A673 (cell line): ENCODE results near the gene TMEM14C.

ENCODE experiments used
- EZH2 ChIP-seq: fragments of 200-600 bp; sonication (generic); IDR thresholded peaks from 2 replicates; pipeline ENCODE4 v1.6.1; 2017; ENCODE audit warnings: borderline replicate concordance, low read depth, mild to moderate bottlenecking, mixed read lengths, antibody characterized with exemption, low read length; ENCODE audit not compliant: poor library complexity, severe bottlenecking
- TF ChIP-seq, protein P1 (sequence below): fragments of 300-800, 200-600 bp; sonication (generic); conservative IDR thresholded peaks from 2 replicates; pipeline ENCODE4 v1.5.1; 2017; ENCODE audit warnings: low read depth, mild to moderate bottlenecking, antibody characterized with exemption, low read length, moderate library complexity, mixed read lengths

DNA sequence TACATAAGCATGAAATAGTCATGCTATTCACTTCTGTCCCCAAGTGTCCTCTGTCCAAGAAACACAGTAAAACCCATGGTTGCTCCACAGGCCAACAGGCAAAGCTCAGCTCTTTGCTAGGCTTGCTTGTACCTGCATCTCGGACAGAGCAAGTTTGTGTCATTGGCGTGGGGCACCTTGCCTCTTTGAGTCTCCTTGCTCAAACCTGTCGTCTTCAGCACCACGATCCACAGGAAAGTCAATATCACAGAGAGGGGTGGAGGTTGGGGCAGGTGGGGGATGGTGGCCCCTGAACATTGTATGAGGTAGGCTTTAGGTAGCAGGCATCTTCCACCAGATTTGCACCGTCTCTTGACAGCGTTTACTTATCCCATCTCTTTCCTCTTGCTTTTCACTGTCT lies 20.6 kb downstream of the TMEM14C start:
- TF ChIP-seq, protein P1, sequence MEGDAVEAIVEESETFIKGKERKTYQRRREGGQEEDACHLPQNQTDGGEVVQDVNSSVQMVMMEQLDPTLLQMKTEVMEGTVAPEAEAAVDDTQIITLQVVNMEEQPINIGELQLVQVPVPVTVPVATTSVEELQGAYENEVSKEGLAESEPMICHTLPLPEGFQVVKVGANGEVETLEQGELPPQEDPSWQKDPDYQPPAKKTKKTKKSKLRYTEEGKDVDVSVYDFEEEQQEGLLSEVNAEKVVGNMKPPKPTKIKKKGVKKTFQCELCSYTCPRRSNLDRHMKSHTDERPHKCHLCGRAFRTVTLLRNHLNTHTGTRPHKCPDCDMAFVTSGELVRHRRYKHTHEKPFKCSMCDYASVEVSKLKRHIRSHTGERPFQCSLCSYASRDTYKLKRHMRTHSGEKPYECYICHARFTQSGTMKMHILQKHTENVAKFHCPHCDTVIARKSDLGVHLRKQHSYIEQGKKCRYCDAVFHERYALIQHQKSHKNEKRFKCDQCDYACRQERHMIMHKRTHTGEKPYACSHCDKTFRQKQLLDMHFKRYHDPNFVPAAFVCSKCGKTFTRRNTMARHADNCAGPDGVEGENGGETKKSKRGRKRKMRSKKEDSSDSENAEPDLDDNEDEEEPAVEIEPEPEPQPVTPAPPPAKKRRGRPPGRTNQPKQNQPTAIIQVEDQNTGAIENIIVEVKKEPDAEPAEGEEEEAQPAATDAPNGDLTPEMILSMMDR, result no peak
- no peak for TF ChIP-seq EZH2
